Right cardiac atrium (tissue), 5 donors: Measurements from ENCODE around the gene AGR3. TPM values are rescaled to one million over a fixed set of nuclear protein-coding genes. Genes with fewer than 3 reads are reported as not detected.

Experiments used
- ATAC-seq, 2 donors: fragments of 200-7000 bp; cut with Tn5 transposase; one replicate each; pipeline versions ENCODE4 v1.8.0 to v1.9.1; 2020; ENCODE audit warnings: moderate library complexity in 2 of 2, mild to moderate bottlenecking in 1 of 2
- DNase-seq, 3 donors: peaks; one replicate each; pipeline ENCODE4 v3.0.0-alpha.2; 2020
- H3K27ac ChIP-seq: one replicate; pipeline ENCODE4 v1.5.1; 2013; ENCODE audit warnings: mild to moderate bottlenecking, low read length, control low read depth, moderate library complexity
- H3K27me3 ChIP-seq: one replicate; pipeline ENCODE4 v1.6.1; 2013; ENCODE audit not compliant: control insufficient read depth, insufficient read depth
- H3K4me1 ChIP-seq: one replicate; pipeline ENCODE4 v1.6.1; 2013; ENCODE audit warnings: low read length; ENCODE audit not compliant: control insufficient read depth, insufficient read depth
- H3K4me3 ChIP-seq: one replicate; pipeline ENCODE4 v1.5.1; 2013; ENCODE audit warnings: low read length, control low read depth
- H3K9me3 ChIP-seq: one replicate; pipeline ENCODE4 v1.6.1; 2013; ENCODE audit warnings: low read length; ENCODE audit not compliant: control insufficient read depth
- WGBS: extraction: QIAGEN DNeasy Blood & Tissue Kit; methylation state at CpG from one replicate; pipeline ENCODE4 v1.1.7; 2013; 5-methylcytosine and 5-hydroxymethylcytosine counted together
- intact Hi-C, 4 donors: fragments of 100-400 bp; cut with DNase I; formaldehyde crosslinking; loops; one replicate each; pipeline versions ENCODE4 v1.11.0 to v1.14.0; 2022 to 2023
- polyA plus RNA-seq: library from polyadenylated mRNA; stranded (reverse); fragments of 200-250 nt; gene quantifications from one replicate; pipeline ENCODE4 v1.2.3, GENCODE V29; 2013
- total RNA-seq, 4 donors: library from RNA; stranded (reverse); fragmentation: NEBNext Ultra II Directional; extraction: Animal tissue kit (Norgen Biotek cat#: 25700); gene quantifications; one replicate each; pipeline ENCODE4 v1.2.1, GENCODE V29; 2021
- donor health status: healthy with polysubstance abuse.
- donor health status: DM: no; HTN: yes; CAD: no.
- donor health status: DM: no; HTN: no; CAD: no.
- donor health status: DM: no; HTN: yes; CAD: no; lungs with severe emphysema.
- donor health status: DM: yes; HTN: yes; CAD: no.

AGR3 gene
- total and polyA plus RNA-seq, 5 donors, result not detected

- H3K27me3 ChIP-seq, result no peaks in the 10 kb centered on the region
- H3K9me3 ChIP-seq, result no peaks in the 10 kb centered on the region
- DNase-seq (no peak), ATAC-seq (no peak)
- H3K4me1 ChIP-seq, result no peaks in the 10 kb centered on the region
- no peak overlapping the region for H3K27ac ChIP-seq
- WGBS, result 93% methylated on average over 1 of the region's 1 CpG
- H3K4me3 ChIP-seq, result no peak overlapping the region
- intact Hi-C loops, result no loop called here
Observed at GRCh38 chr7:16833373-16833772, 48.4 kb downstream of the AGR3 start.

- ATAC-seq (no peak), DNase-seq (no peak)
- intact Hi-C loops, result no loop called here
- Histone ChIP-seq H3K27ac (no peak overlapping the region), H3K27me3 (no peaks in the 10 kb centered on the region), H3K4me1 (no peaks in the 10 kb centered on the region), H3K4me3 (no peak overlapping the region), H3K9me3 (no peaks in the 10 kb centered on the region)
Observed at GRCh38 chr7:16826060-16826459, 55.7 kb downstream of the AGR3 start.

- Histone ChIP-seq H3K4me1 (no peaks in the 10 kb centered on the region), H3K27ac (no peak overlapping the region), H3K27me3 (no peaks in the 10 kb centered on the region), H3K4me3 (no peak overlapping the region), H3K9me3 (no peaks in the 10 kb centered on the region)
- ATAC-seq (no peak), DNase-seq (no peak)
- 46% methylated on average over 3 of the region's 3 CpGs for WGBS
- intact Hi-C loops, result no loop called here
Observed at GRCh38 chr7:16822029-16822428, 59.8 kb downstream of the AGR3 start.

GRCh38 chr7:16818732-16819131 is 63.1 kb downstream of the AGR3 start:
- no peaks in the 10 kb centered on the region for H3K4me1 ChIP-seq
- no peak overlapping the region for H3K27ac ChIP-seq
- intact Hi-C loops, result no loop called here
- no peaks in the 10 kb centered on the region for H3K27me3 ChIP-seq
- WGBS, result 89% methylated on average over 3 of the region's 3 CpGs
- ATAC-seq, result no peak
- no peaks in the 10 kb centered on the region for H3K9me3 ChIP-seq
- DNase-seq, result no peak
- no peak overlapping the region for H3K4me3 ChIP-seq

GRCh38 chr7:16817536-16817935 is 64.2 kb downstream of the AGR3 start:
- intact Hi-C loops, result no loop called here
- WGBS, result 96% methylated on average over 1 of the region's 1 CpG
- Histone ChIP-seq H3K9me3 (no peaks in the 10 kb centered on the region), H3K4me3 (no peak overlapping the region), H3K4me1 (no peaks in the 10 kb centered on the region), H3K27me3 (no peaks in the 10 kb centered on the region), H3K27ac (no peak overlapping the region)
- DNase-seq, result no peak
- ATAC-seq, result no peak

- Histone ChIP-seq H3K27me3 (no peaks in the 10 kb centered on the region), H3K9me3 (no peaks in the 10 kb centered on the region), H3K4me3 (no peak overlapping the region), H3K27ac (no peak overlapping the region), H3K4me1 (no peaks in the 10 kb centered on the region)
- 56% methylated on average over 2 of the region's 2 CpGs for WGBS
- intact Hi-C loops, result no loop called here
- ATAC-seq, result peak in 1 of 2 donors; percentile 43
- DNase-seq, result peak in 2 of 3 donors; percentile 29 to 41
Observed at GRCh38 chr7:16816824-16817223, 65.0 kb downstream of the AGR3 start.

GRCh38 chr7:16815001-16815400 is 66.8 kb downstream of the AGR3 start:
- 95% methylated on average over 2 of the region's 2 CpGs for WGBS
- intact Hi-C loops, result no loop called here

GRCh38 chr7:16813232-16813616 is 68.6 kb downstream of the AGR3 start:
- Histone ChIP-seq H3K27ac (no peak overlapping the region), H3K4me1 (no peaks in the 10 kb centered on the region), H3K9me3 (no peaks in the 10 kb centered on the region), H3K4me3 (no peak overlapping the region), H3K27me3 (no peaks in the 10 kb centered on the region)
- 59% methylated on average over 3 of the region's 3 CpGs for WGBS
- DNase-seq (peak in 1 of 3 donors; percentile 20), ATAC-seq (no peak)
- intact Hi-C loops, result no loop called here

More at GRCh38 chr7:16815001-16815400, 66.8 kb downstream of the AGR3 start:
- ATAC-seq (no peak), DNase-seq (no peak)
- Histone ChIP-seq H3K27ac (no peak overlapping the region), H3K27me3 (no peaks in the 10 kb centered on the region), H3K9me3 (no peaks in the 10 kb centered on the region), H3K4me3 (no peak overlapping the region), H3K4me1 (no peaks in the 10 kb centered on the region)

GRCh38 chr7:16812542-16813231 is 69.1 kb downstream of the AGR3 start:
- intact Hi-C loops, result no loop called here
- Histone ChIP-seq H3K4me1 (no peaks in the 10 kb centered on the region), H3K27me3 (no peaks in the 10 kb centered on the region), H3K4me3 (no peak overlapping the region), H3K27ac (no peak overlapping the region), H3K9me3 (no peaks in the 10 kb centered on the region)
- DNase-seq (no peak), ATAC-seq (no peak)
- 77% methylated on average over 4 of the region's 4 CpGs for WGBS

- no peaks in the 10 kb centered on the region for H3K4me1 ChIP-seq
- DNase-seq (no peak), ATAC-seq (no peak)
- no peak overlapping the region for H3K4me3 ChIP-seq
- intact Hi-C loops, result no loop called here
- WGBS, result 83% methylated on average over 2 of the region's 2 CpGs
- no peaks in the 10 kb centered on the region for H3K9me3 ChIP-seq
- no peak overlapping the region for H3K27ac ChIP-seq
- H3K27me3 ChIP-seq, result no peaks in the 10 kb centered on the region
Observed at GRCh38 chr7:16811551-16811950, 70.2 kb downstream of the AGR3 start.

GRCh38 chr7:16810573-16810972 is 71.2 kb downstream of the AGR3 start:
- Histone ChIP-seq H3K27me3 (no peaks in the 10 kb centered on the region), H3K4me1 (no peaks in the 10 kb centered on the region), H3K4me3 (no peak overlapping the region), H3K27ac (no peak overlapping the region), H3K9me3 (no peaks in the 10 kb centered on the region)
- DNase-seq (no peak), ATAC-seq (no peak)
- WGBS, result 80% methylated on average over 5 of the region's 5 CpGs
- intact Hi-C loops, result no loop called here

- Histone ChIP-seq H3K9me3 (no peaks in the 10 kb centered on the region), H3K27ac (no peak overlapping the region), H3K4me3 (no peak overlapping the region), H3K27me3 (no peaks in the 10 kb centered on the region), H3K4me1 (no peaks in the 10 kb centered on the region)
- WGBS, result 35% methylated on average over 2 of the region's 2 CpGs
- ATAC-seq, result no peak
- DNase-seq, result no peak
- intact Hi-C loops, result no loop called here
Observed at GRCh38 chr7:16810112-16810511, 71.7 kb downstream of the AGR3 start.
